HG03159 (cell line): Measurements from ENCODE around the gene NXPH2.
"Not testable (repeated sequence)": the region's sequence is repeated elsewhere in the genome, so short reads cannot be mapped to it uniquely, and the experiment has no call there.

ENCODE experiments used
- ATAC-seq: cut with Tn5 transposase; IDR thresholded peaks from one replicate; pipeline ENCODE4 v1.9.1; 2021; ENCODE audit warnings: mild to moderate bottlenecking, moderate library complexity; ENCODE audit not compliant: unreplicated experiment

Gene NXPH2

GRCh38 chr2:138712212-138712979 lies 67.8 kb downstream of the NXPH2 start:
- ATAC-seq, result peak; percentile 89

DNA sequence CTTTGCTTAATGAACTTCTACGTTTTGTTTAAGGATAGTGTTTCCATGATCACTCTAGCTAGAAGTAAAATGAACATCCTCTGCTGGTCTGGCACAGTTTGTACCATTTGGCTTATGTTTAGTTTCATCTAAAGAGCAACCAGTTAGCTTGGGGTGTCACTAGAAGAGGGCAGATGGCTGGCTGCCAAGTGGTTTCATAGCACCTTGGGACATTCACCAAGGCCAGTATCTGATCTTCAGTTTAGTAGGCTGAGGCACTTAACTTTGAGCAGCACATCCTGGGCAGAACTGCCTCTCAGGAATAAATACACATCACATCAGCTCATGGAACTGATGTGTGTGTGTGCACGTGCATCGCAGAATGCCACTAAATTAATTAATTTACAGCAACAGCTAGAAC lies 68.4 kb downstream of the NXPH2 start:
- peak; percentile 47 for ATAC-seq

GRCh38 chr2:138708682-138709241 lies 71.4 kb downstream of the NXPH2 start:
- ATAC-seq, result no peak

DNA sequence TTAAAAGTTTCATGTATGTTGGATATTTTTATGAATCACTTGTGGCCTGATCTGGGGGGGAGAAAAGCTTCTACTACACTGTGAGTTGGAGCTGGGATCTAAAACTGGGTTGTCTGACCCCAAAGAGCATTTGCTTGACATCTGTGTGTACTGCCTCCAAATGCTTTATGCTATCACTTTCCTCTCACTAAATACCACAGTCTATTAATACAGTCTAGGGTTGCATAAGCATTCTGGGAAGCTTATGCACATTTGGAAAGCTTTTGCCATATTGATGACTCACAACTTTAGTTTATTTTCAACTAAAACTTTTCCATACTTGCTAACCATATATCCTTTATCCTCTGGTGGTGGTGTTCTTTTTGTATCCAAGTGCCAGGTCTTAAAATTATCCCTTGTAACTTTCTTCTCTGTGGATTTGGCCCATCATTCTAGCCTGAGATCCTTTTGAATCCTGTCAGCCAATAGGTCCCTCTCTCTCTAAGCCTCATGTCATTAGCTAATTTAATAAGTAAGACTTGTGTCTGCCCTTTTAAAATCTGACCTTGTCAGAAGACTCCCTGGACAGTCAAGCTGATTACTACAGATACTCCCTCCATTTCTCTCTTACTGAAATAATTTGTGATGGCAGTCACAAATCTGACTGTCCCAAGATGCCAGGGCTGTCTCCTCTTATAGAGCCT lies 72.7 kb downstream of the NXPH2 start:
- ATAC-seq, result no peak

- no peak for ATAC-seq
Measured at GRCh38 chr2:138703242-138703641, 76.9 kb downstream of the NXPH2 start.

DNA sequence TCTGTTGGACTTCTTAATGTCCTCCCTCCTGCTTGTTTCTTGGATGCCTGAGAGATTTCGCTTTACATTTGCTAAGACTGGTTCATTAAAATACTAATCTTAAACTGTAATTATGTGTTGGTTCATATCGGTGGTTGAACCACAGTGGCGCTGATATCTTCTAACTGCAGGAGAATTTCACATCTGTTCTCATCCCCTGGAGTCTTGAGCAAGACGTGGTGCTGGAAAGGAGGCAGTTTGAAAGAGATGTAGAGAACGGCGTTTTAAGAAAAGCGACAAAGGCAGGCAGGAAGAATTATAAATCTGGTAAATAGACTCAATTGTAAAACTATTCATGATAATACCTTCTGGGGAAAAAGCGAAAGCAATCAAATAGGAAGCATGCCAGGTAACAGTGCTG lies 79.5 kb downstream of the NXPH2 start:
- ATAC-seq, result no peak

GRCh38 chr2:138699421-138699820 lies 80.8 kb downstream of the NXPH2 start:
- ATAC-seq, result no peak

DNA sequence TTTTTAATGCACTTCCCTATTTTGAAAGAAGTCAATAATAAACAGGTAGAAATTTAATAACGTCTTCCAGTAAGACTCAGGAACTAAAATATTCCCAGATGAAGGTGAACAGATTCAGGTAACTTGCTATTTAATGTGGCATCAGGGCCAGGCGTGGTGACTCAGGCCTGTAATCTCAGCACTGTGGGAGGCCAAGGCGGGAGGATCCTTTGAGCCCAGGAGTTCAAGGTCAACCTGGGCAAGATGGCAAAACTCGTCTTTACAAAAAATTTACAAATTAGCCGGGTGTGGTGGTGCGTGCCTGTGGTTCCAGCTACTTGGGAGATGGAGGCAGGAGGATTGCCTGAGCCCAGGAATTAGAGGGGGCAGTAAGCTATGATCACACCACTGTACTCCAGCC lies 81.8 kb downstream of the NXPH2 start:
- no peak for ATAC-seq

- no peak for ATAC-seq
Measured at GRCh38 chr2:138691667-138692066, 88.5 kb downstream of the NXPH2 start.

DNA sequence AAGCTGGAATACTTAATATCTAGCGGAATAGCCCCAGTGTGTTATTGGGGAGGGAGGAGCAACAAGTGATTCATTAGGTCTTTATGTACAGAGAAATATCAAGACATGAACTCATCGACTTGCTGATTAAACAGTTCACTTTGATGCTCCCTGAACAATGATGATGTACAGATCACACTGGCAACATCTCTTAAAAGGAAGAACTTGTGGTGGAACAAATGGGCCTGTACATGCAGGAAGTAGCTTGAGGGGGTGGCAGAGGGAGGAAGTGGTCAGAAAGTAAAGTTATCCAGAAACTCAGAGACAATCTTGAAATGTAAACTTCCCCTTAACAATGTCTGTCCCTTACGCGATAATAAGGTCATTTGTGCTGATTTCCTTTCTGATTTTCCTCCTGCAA lies 90.5 kb downstream of the NXPH2 start:
- ATAC-seq, result peak; percentile 85

GRCh38 chr2:138682163-138682562 lies 98.0 kb downstream of the NXPH2 start:
- no peak for ATAC-seq

- no peak for ATAC-seq
Measured at GRCh38 chr2:138677221-138677620, 103.0 kb downstream of the NXPH2 start.

DNA sequence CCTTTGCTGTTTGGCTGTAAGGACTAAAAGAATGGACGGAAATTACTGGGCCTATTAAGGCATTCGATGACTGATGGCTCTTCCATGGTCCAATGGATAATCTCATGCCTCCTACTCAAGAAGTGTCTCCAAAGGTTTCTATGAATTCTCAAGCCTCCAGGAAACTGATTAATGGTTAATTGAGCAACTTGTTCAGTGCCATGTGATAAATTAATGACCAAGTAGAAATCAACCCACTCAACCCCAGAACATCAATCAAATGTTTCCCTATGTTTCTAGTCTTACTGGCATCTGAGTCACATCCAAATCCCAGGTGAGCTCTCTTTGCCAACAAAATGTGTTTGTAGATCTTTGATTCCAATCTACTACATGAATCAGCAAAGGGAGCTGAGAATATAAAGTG lies 103.6 kb downstream of the NXPH2 start:
- no peak for ATAC-seq

DNA sequence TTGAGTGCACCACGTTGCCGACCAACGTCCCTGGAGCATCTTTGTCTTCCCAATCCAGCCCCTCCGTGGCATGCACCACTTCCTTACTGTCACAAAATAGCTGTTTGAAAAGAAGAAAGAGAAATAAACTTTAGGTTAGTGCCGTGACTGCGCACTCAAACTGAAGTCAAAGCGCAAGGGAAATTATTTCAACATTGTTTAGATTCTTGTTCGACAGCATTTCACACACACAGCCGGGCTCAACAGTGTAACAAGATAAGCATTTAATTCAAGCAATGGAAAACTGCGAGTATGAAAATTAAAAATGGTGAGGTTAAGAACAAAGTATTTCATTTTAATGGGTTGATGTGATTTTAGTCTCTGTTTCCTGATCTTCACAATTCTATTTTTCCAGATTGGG lies 108.6 kb downstream of the NXPH2 start:
- no peak for ATAC-seq

DNA sequence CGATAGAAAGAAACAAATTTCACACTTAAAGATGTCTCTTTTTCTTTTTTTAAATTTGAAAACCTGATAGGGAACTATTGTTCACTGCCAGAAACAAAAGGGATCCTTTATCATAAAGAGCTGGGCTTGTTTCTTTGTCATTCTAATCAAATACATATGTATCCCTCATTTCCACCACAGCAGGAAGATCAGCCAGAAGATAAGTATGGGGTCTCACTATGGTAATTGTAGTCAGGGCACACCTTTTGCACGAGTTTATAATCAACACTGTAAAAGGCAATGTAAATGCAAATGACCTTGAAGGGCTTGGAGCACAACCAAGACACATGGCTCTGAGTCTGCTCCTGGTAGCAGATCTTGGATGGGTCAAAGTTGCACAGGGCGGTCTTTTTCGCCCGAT lies 109.5 kb downstream of the NXPH2 start:
- no peak for ATAC-seq

DNA sequence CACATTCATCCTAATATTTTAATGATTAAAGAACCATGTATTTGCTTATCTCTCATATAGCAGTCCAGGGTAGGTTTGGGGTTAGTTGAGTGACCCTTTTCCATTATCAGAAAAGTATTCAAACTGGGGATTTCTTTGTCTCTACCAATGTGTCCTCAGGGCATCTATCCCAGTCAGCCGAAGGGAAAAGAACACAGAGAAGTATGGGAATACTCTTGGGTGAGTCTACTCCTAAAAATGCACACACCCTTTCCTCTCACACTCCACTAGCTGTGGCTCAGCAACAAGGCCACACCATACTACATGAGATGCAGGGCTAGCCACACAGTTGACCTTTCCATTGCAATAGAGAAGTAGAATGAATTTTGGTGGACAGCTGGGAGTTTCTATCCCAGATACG lies 114.3 kb downstream of the NXPH2 start:
- no peak for ATAC-seq

DNA sequence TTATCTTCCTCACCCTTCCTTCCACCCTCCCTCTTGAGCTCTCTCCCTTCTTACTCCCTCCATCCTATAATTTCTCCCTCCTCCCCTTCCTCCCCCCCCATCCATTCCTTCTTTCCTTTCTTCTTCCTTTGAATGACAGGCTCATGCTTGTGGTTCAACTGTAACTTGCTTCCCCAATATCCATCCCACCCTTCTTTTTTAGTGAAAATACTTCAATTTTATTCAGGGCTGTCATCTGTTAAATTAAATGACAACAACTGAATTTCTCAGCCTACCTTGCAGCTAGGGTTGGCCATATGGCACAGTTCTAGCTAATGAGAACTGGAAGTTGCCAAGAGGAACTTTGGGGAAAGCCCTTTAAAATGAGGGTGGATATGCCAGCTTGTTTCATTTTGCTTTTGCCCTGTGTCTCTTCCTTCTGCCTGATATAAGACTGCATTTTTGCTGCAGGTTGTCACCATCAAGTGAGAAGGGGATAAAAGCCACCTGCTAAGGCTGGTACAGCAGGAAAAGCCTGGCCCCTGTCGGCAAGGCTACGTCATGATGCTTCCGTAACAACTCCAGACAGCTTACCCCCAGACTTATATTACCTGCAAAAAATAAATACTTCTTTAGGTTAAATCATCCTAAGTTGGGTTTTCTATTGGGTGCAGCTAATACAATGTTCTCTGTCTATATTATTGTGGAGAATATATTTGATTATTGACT lies 121.8 kb downstream of the NXPH2 start:
- ATAC-seq, result no peak

DNA sequence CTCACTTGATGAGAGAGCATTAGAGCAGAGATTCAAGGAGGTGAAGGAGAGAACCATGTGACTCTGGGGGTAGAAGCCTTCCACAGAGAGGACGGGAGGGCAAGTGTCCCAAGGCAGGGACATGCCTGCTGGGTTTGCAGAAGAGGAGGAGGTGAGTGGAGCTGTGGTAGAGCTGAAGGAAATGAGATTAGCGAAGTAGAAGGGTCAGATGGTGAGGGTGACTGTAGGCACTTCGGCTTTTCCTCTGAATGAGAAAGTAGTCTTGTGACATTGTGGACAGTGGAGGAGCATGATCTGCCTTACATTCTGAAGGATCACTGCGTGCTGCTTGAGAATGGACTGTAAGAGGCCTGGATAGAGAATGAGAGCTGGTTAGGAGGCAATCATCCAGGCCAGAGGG lies 126.0 kb downstream of the NXPH2 start:
- ATAC-seq, result no peak

DNA sequence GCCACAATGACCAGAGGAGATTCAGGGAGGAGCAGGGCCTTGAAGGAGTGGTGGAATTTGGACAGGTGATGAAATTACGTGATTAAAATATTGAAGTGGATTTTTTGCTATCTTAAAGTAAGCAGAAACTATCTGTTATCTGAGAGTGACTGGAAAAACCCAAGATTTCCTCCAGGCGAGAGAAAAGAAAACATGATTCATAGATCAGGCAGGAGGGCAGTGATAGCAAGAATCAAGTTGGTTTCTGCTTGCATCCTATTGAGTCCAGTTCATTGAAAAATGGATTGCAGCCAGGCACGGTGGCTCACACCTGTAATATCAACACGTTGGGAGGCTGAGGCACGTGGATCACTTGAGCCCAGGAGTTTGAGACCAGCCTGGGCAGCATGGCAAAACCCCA lies 127.8 kb downstream of the NXPH2 start:
- no peak for ATAC-seq

GRCh38 chr2:138649571-138649970 lies 130.6 kb downstream of the NXPH2 start:
- ATAC-seq, result no peak

- no peak for ATAC-seq
Measured at GRCh38 chr2:138648606-138649005, 131.6 kb downstream of the NXPH2 start.

DNA sequence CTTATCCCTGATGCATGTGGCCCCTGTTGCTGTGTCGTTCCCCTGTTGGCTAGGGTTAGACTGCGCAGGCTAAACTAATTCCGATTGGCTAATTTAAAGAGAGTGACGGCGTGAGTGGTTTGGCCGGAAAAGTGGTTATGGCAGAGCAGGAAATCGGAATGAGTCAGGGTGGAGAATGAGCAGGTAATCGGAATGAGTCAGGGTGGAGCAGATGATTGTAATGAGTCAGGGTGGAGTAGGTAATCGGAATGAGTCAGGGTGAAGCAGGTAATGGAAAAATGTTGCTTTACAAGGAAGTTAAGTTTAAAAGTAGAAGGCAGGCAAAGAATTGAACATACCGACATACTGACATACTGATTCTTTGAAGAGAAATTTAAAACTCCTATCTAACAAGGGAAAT lies 135.4 kb downstream of the NXPH2 start:
- not testable (repeated sequence) for ATAC-seq
